HepG2 (cell line): ENCODE results near the gene DUOXA2.
"Not testable (repeated sequence)": the region's sequence is repeated elsewhere in the genome, so short reads cannot be mapped to it uniquely, and the experiment has no call there.

Experiments
- ARID3A ChIP-seq: IDR thresholded peaks from 2 replicates; pipeline ENCODE4 v1.6.1; 2012; ENCODE audit warnings: low read depth, low read length, improper control_type of control experiment
- CREM ChIP-seq, 2 experiments: sonication (generic) in 1 of 2; formaldehyde crosslinking in 1 of 2; IDR thresholded peaks; 2 replicates each; pipeline versions ENCODE4 v1.4.0 to v1.6.1; 2016 to 2020; ENCODE audit warnings: antibody characterized with exemption in 1 of 2, mild to moderate bottlenecking in 1 of 2, missing genetic modification reagents in 1 of 2
- NFAT5 ChIP-seq: sonication (generic); formaldehyde crosslinking; IDR thresholded peaks from 2 replicates; pipeline ENCODE4 v1.4.0; 2020; ENCODE audit warnings: missing genetic modification reagents
- PATZ1 ChIP-seq: sonication (generic); formaldehyde crosslinking; IDR thresholded peaks from 2 replicates; pipeline ENCODE4 v1.4.0; 2020; ENCODE audit warnings: missing genetic modification reagents
- POLR2A ChIP-seq, 2 experiments: IDR thresholded peaks; 2 replicates each; pipeline ENCODE4 v1.6.1; 2011; ENCODE audit warnings: low read depth in 2 of 2, low read length in 2 of 2, mild to moderate bottlenecking in 1 of 2, moderate library complexity in 1 of 2; ENCODE audit not compliant: insufficient read depth in 1 of 2
- U2AF1 ChIP-seq: fragments of 200-400 bp; formaldehyde crosslinking; optimal IDR thresholded peaks from 2 replicates; pipeline ENCODE3; 2017; ENCODE audit warnings: mild to moderate bottlenecking, low read depth, low read length
- YY1 ChIP-seq: IDR thresholded peaks from 2 replicates; pipeline ENCODE4 v1.6.1; 2011; ENCODE audit warnings: low read length, low read depth, moderate library complexity, mild to moderate bottlenecking; ENCODE audit not compliant: insufficient read depth, insufficient replicate concordance
- ZBTB7A ChIP-seq: sonication (generic); formaldehyde crosslinking; IDR thresholded peaks from 2 replicates; pipeline ENCODE4 v1.8.0; 2022; ENCODE audit warnings: mild to moderate bottlenecking, missing genetic modification reagents
- ZNF24 ChIP-seq: fragments of 450-650 bp; IDR thresholded peaks from 2 replicates; pipeline ENCODE4 v1.6.1; 2017; ENCODE audit warnings: antibody characterized with exemption, mild to moderate bottlenecking
- ZNF564 ChIP-seq: sonication (generic); formaldehyde crosslinking; IDR thresholded peaks from 2 replicates; pipeline ENCODE4 v1.8.1; 2023; ENCODE audit warnings: mild to moderate bottlenecking, missing genetic modification reagents
- ZXDC ChIP-seq: sonication (generic); formaldehyde crosslinking; IDR thresholded peaks from 2 replicates; pipeline ENCODE4 v1.5.0; 2020; ENCODE audit warnings: mild to moderate bottlenecking, missing genetic modification reagents

GRCh38 chr15:45073602-45074001 lies 40.5 kb upstream of the DUOXA2 start:
- not testable (repeated sequence) for TF ChIP-seq CREM (IDR thresholded peaks at IDR 0.05); CREM (CRISPR knock-in tag; IDR thresholded peaks at IDR 0.05); NFAT5 (CRISPR knock-in tag); YY1; ZBTB7A (CRISPR knock-in tag); ZNF564; POLR2A (IDR thresholded peaks at IDR 0.05; ENCODE audit: insufficient read depth in 1 of 2, low read depth in 2 of 2, low read length in 2 of 2); ARID3A; ZXDC (CRISPR knock-in tag); U2AF1; ZNF24; PATZ1
